ENCODE results near the gene HRH3.

HRH3 gene

DNA sequence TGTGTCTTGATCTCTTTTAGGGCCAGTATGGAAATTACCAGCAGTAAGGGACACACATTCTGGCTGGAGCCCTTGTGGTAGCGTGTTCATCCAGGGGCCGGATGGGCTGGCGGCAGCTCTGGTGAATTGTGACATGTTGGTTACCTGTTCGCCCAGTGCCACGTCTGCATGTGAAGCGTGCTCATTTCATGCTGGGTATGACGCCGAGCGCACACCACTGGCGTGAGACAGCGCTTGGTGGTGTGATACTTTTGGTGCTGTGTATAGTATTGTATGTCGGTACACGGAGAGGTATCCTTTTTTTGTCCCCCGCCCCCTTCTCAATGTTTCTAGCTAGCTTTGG, 40.9 kb downstream of the HRH3 start:
- H3K4me3 ChIP-seq (ENCODE audit: low read length) = no peak overlapping the region
- no peaks in the 10 kb centered on the region for H3K27me3 ChIP-seq (ENCODE audit: control insufficient read depth, low read length)
- H3F3A ChIP-seq (ENCODE audit: control insufficient read depth, insufficient read depth) = peaks cover 8% of the 10 kb centered on the region
- peaks cover 23% of the 10 kb centered on the region for H3K79me2 ChIP-seq (ENCODE audit: control insufficient read depth, low read length)
- peaks cover 17% of the 10 kb centered on the region for H3K4me1 ChIP-seq (ENCODE audit: control insufficient read depth, low read length)
- H3K27ac ChIP-seq (ENCODE audit: low read depth, low read length) = no peak overlapping the region
- no peaks in the 10 kb centered on the region for H4K20me1 ChIP-seq (ENCODE audit: control insufficient read depth, insufficient read depth, low read depth, low read length)
- H3K9me2 ChIP-seq (replicated peaks; ENCODE audit: control insufficient read depth, low read length) = no peaks in the 10 kb centered on the region
- no peak overlapping the region for H3K4me2 ChIP-seq (ENCODE audit: low read length)
- TF ChIP-seq, protein P1, sequence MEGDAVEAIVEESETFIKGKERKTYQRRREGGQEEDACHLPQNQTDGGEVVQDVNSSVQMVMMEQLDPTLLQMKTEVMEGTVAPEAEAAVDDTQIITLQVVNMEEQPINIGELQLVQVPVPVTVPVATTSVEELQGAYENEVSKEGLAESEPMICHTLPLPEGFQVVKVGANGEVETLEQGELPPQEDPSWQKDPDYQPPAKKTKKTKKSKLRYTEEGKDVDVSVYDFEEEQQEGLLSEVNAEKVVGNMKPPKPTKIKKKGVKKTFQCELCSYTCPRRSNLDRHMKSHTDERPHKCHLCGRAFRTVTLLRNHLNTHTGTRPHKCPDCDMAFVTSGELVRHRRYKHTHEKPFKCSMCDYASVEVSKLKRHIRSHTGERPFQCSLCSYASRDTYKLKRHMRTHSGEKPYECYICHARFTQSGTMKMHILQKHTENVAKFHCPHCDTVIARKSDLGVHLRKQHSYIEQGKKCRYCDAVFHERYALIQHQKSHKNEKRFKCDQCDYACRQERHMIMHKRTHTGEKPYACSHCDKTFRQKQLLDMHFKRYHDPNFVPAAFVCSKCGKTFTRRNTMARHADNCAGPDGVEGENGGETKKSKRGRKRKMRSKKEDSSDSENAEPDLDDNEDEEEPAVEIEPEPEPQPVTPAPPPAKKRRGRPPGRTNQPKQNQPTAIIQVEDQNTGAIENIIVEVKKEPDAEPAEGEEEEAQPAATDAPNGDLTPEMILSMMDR (IDR thresholded peaks at IDR 0.05; ENCODE audit: low read depth, low read length, poor library complexity, severe bottlenecking) = no peak
- TF ChIP-seq EZH2phosphoT487 (IDR thresholded peaks at IDR 0.05; ENCODE audit: borderline replicate concordance, low read length) = no peak
- H3K36me3 ChIP-seq (ENCODE audit: control insufficient read depth, low read length) = no peaks in the 10 kb centered on the region; the same call in none of the 2 replicates
- H3K9me3 ChIP-seq (ENCODE audit: control insufficient read depth, insufficient read depth, low read length) = no peaks in the 10 kb centered on the region

DNA sequence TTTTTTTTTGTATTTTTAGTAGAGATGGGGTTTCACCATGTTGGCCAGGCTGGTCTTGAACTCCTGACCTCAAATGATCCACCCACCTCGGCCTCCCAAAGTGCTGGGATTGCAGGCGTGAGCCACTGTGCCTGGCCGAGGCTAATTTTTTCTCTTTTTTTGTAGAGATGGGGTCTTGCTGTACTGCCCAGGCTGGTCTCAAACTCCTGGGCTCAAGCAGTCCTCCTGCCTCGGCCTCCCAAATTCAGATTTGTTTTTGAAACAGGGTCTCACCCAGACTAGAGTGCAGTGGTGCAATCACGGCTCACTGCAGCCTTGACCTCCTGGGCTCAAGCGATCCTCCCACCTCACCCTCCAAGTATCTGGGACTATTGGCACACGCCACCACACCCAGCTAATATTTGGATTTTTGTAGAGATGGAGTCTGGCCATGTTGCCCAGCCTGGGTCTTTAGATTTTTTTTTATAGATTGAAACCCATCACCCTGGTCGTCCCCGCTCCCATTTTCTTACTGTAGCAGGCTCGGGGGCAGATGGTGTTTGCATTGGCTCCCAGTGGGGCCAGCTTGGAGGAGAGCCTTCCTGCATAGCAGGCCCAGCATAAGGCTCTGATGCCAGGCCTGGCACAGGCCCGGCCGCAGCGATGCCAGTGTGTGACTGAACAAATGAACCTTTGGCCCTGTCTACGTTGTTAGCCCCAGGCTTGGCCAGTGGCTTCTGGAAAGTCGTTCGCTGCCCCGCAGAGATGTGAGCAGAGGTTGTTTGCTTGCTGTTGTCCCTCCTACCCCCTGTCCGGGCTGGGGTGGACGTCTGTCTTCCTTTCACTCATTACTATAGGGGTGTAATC, 41.5 kb downstream of the HRH3 start:
- TF ChIP-seq EZH2phosphoT487 (IDR thresholded peaks at IDR 0.05; ENCODE audit: borderline replicate concordance, low read length) = no peak
- TF ChIP-seq, protein P1 (IDR thresholded peaks at IDR 0.05; ENCODE audit: low read depth, low read length, poor library complexity, severe bottlenecking) = no peak
- H3K4me3 ChIP-seq (ENCODE audit: low read length) = no peak overlapping the region
- peaks cover 8% of the 10 kb centered on the region for H3F3A ChIP-seq (ENCODE audit: control insufficient read depth, insufficient read depth)
- no peaks in the 10 kb centered on the region for H4K20me1 ChIP-seq (ENCODE audit: control insufficient read depth, insufficient read depth, low read depth, low read length)
- H3K9me3 ChIP-seq (ENCODE audit: control insufficient read depth, insufficient read depth, low read length) = no peaks in the 10 kb centered on the region
- peaks cover 17% of the 10 kb centered on the region for H3K79me2 ChIP-seq (ENCODE audit: control insufficient read depth, low read length)
- H3K4me1 ChIP-seq (ENCODE audit: control insufficient read depth, low read length) = peaks cover 11% of the 10 kb centered on the region
- H3K4me2 ChIP-seq (ENCODE audit: low read length) = no peak overlapping the region
- H3K9me2 ChIP-seq (replicated peaks; ENCODE audit: control insufficient read depth, low read length) = no peaks in the 10 kb centered on the region
- no peak overlapping the region for H3K27ac ChIP-seq (ENCODE audit: low read depth, low read length)
- no peaks in the 10 kb centered on the region; the same call in none of the 2 replicates for H3K36me3 ChIP-seq (ENCODE audit: control insufficient read depth, low read length)
- H3K27me3 ChIP-seq (ENCODE audit: control insufficient read depth, low read length) = no peaks in the 10 kb centered on the region

DNA sequence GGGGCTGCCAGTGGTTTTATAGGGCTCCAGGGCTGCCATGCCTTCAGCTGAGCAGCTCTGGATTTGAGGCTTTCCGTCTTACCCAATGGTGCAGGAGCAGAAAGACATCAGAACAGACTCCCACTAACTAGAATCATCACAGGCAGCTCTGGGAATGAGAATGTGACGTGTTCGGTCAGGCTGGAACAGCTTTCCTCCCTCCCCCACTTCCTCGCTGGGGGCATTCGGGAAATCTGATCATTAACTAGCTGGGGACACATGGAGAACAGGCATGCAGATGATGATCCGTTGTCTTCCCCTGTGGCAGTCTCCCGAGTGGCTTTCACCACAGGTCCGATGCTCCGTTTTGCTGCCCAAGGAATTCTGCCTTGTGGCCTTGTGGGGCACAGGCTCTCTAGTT, 42.8 kb downstream of the HRH3 start:
- Histone ChIP-seq H3K79me2 (ENCODE audit: control insufficient read depth, low read length) (peaks cover 7% of the 10 kb centered on the region), H4K20me1 (ENCODE audit: control insufficient read depth, insufficient read depth, low read depth, low read length) (no peaks in the 10 kb centered on the region), H3K9me3 (ENCODE audit: control insufficient read depth, insufficient read depth, low read length) (no peaks in the 10 kb centered on the region), H3K9me2 (replicated peaks; ENCODE audit: control insufficient read depth, low read length) (no peaks in the 10 kb centered on the region), H3K4me1 (ENCODE audit: control insufficient read depth, low read length) (peaks cover 11% of the 10 kb centered on the region), H3K4me3 (ENCODE audit: low read length) (no peak overlapping the region), H3K27me3 (ENCODE audit: control insufficient read depth, low read length) (no peaks in the 10 kb centered on the region), H3K4me2 (ENCODE audit: low read length) (no peak overlapping the region), H3K27ac (ENCODE audit: low read depth, low read length) (no peak overlapping the region), H3F3A (ENCODE audit: control insufficient read depth, insufficient read depth) (peaks cover 8% of the 10 kb centered on the region), H3K36me3 (ENCODE audit: control insufficient read depth, low read length) (no peaks in the 10 kb centered on the region; the same call in none of the 2 replicates)
- no peak for TF ChIP-seq EZH2phosphoT487 (IDR thresholded peaks at IDR 0.05; ENCODE audit: borderline replicate concordance, low read length)
- TF ChIP-seq, protein P1 (IDR thresholded peaks at IDR 0.05; ENCODE audit: low read depth, low read length, poor library complexity, severe bottlenecking) = no peak
